Keratinocyte (primary cell): Measurements from ENCODE around the gene MTRR. TPM values are rescaled to one million over a fixed set of nuclear protein-coding genes. Genes with fewer than 3 reads are reported as not detected.

Source experiments
- DNase-seq: peaks from one replicate; pipeline ENCODE4 v3.0.0-alpha.2; 2011; ENCODE audit warnings: low read depth, missing footprints, low spot score
- FAIRE-seq: peaks from 2 replicates; lab custom pipeline; 2011; peaks lifted over from hg19 to GRCh38; lab: Jason Lieb, UNC
- H2AFZ ChIP-seq: 2 replicates; pipeline ENCODE4 v1.6.0; 2012; ENCODE audit warnings: low read length, control low read depth, inconsistent platforms; ENCODE audit not compliant: control insufficient read depth
- H3K27ac ChIP-seq: 2 replicates; pipeline ENCODE4 v1.5.1; 2011; ENCODE audit warnings: low read length; ENCODE audit not compliant: control insufficient read depth, insufficient read depth
- H3K27me3 ChIP-seq: 3 replicates; pipeline ENCODE4 v1.6.0; 2011; ENCODE audit warnings: low read length; ENCODE audit not compliant: control insufficient read depth, insufficient read depth; ENCODE audit errors: extremely low read depth
- H3K36me3 ChIP-seq, 2 experiments: 2 replicates in 1 of 2; 3 replicates in 1 of 2; pipeline ENCODE4 v1.5.1; 2011; ENCODE audit warnings: low read length in 2 of 2, mild to moderate bottlenecking in 1 of 2; ENCODE audit not compliant: control insufficient read depth in 2 of 2, insufficient read depth in 2 of 2; ENCODE audit errors: extremely low read depth in 1 of 2
- H3K4me1 ChIP-seq: 3 replicates; pipeline ENCODE4 v1.5.1; 2011; ENCODE audit warnings: low read length; ENCODE audit not compliant: control insufficient read depth, insufficient read depth; ENCODE audit errors: extremely low read depth
- H3K4me2 ChIP-seq: 3 replicates; pipeline ENCODE4 v1.6.0; 2011; ENCODE audit warnings: low read depth, low read length; ENCODE audit not compliant: control insufficient read depth, insufficient read depth; ENCODE audit errors: extremely low read depth
- H3K4me3 ChIP-seq, 3 experiments: fragments of 200-600 bp in 1 of 3; sonication (generic) in 1 of 3; 2 replicates in 2 of 3; 3 replicates in 1 of 3; pipeline ENCODE4 v1.5.1; 2011 to 2016; ENCODE audit warnings: low read length in 3 of 3, mild to moderate bottlenecking in 3 of 3, control low read depth in 2 of 3, inconsistent platforms in 1 of 3, low read depth in 1 of 3, mixed read lengths in 1 of 3, mixed run types in 1 of 3, moderate library complexity in 1 of 3; ENCODE audit not compliant: control insufficient read depth in 2 of 3, insufficient read depth in 2 of 3; ENCODE audit errors: extremely low read depth in 1 of 3
- H3K79me2 ChIP-seq: 2 replicates; pipeline ENCODE4 v1.6.0; 2012; ENCODE audit warnings: low read length; ENCODE audit not compliant: control insufficient read depth, insufficient read depth
- H3K9ac ChIP-seq: 3 replicates; pipeline ENCODE4 v1.6.0; 2011; ENCODE audit warnings: low read length; ENCODE audit not compliant: control insufficient read depth, insufficient read depth; ENCODE audit errors: extremely low read depth
- H3K9me1 ChIP-seq: 3 replicates; pipeline ENCODE4 v1.6.0; 2011; ENCODE audit warnings: low read length; ENCODE audit not compliant: control insufficient read depth, insufficient read depth; ENCODE audit errors: extremely low read depth
- H3K9me3 ChIP-seq: 2 replicates; pipeline ENCODE4 v1.5.1; 2012; ENCODE audit warnings: low read depth, low read length; ENCODE audit not compliant: control insufficient read depth
- H4K20me1 ChIP-seq: 3 replicates; pipeline ENCODE4 v1.6.0; 2011; ENCODE audit warnings: low read length; ENCODE audit not compliant: control insufficient read depth, insufficient read depth; ENCODE audit errors: extremely low read depth
- EZH2 ChIP-seq: IDR thresholded peaks from one replicate; pipeline ENCODE4 v1.6.1; 2012; ENCODE audit warnings: inconsistent platforms, mild to moderate bottlenecking, low read length, moderate library complexity
- dilution Hi-C: fragments of 300-500 bp; cut with MboI; formaldehyde crosslinking; loops from one replicate; pipeline ENCODE4 v1.7.0; 2020; ENCODE audit warnings: low sequenced_read_pairs; ENCODE audit not compliant: extremely low pct_ligation_motif_present
- polyA plus RNA-seq, 5 experiments: library from polyadenylated mRNA; depleted of rRNA in 3 of 5; stranded (reverse) in 3 of 5; stranded (forward) in 1 of 5; unstranded in 1 of 5; fragments of >200 nt; gene quantifications; 1 replicate in 1 of 5; 2 replicates in 3 of 5; 3 replicates in 1 of 5; pipeline versions ENCODE4 v1.2.1 to v1.2.3, GENCODE V29; 2011 to 2012; ENCODE audit warnings: missing spikeins in 2 of 5, low read depth in 1 of 5, low replicate concordance in 1 of 5
- TF ChIP-seq, protein P1 (sequence below), 3 experiments: IDR thresholded peaks in 1 of 3; conservative IDR thresholded peaks in 1 of 3; optimal IDR thresholded peaks in 1 of 3; 2 replicates in 2 of 3; 3 replicates in 1 of 3; pipeline versions ENCODE3 to v1.5.1; 2011; ENCODE audit warnings: low read length in 3 of 3, mild to moderate bottlenecking in 3 of 3, moderate library complexity in 2 of 3, control low read depth in 1 of 3, inconsistent platforms in 1 of 3; ENCODE audit not compliant: insufficient read depth in 2 of 3; ENCODE audit errors: extremely low read depth in 1 of 3

Gene MTRR
- polyA plus RNA-seq, 1 donor (not counting 4 experiments of a cell fraction or from before 2014, with no cell fraction given) = 45.5 TPM

DNA sequence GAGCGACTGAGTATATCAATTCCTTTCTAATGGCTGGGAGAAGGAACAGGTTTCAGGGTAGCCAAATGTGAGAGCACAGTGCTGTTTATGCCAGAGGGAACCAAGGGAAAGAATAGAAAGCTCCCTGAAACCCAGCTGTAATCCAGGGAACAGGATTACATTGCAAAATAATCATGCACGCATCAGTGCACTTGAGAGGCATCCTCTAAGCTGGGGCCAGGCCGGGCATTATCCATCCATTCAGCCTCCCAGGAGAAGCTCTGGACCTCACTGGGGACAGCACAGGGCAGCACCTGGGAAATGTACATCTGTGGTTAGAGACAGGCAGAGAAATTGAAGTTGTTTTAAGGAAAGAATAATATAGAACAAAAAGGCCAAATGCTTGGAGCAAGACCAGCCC is 72.7 kb downstream of the MTRR start:
- Histone ChIP-seq H3K9me1 (no peaks in the 10 kb centered on the region), H4K20me1 (no peaks in the 10 kb centered on the region), H3K36me3 (no peaks in the 10 kb centered on the region), H3K9me3 (no peaks in the 10 kb centered on the region), H3K4me2 (no peak overlapping the region), H2AFZ (no peak overlapping the region), H3K9ac (no peak overlapping the region), H3K4me1 (no peaks in the 10 kb centered on the region), H3K27ac (no peak overlapping the region), H3K4me3 (no peak overlapping the region), H3K79me2 (no peaks in the 10 kb centered on the region), H3K27me3 (no peaks in the 10 kb centered on the region)
- FAIRE-seq (no peak), DNase-seq (no peak)
- dilution Hi-C loops = no loop called here
- no peak for TF ChIP-seq EZH2
- TF ChIP-seq, protein P1, sequence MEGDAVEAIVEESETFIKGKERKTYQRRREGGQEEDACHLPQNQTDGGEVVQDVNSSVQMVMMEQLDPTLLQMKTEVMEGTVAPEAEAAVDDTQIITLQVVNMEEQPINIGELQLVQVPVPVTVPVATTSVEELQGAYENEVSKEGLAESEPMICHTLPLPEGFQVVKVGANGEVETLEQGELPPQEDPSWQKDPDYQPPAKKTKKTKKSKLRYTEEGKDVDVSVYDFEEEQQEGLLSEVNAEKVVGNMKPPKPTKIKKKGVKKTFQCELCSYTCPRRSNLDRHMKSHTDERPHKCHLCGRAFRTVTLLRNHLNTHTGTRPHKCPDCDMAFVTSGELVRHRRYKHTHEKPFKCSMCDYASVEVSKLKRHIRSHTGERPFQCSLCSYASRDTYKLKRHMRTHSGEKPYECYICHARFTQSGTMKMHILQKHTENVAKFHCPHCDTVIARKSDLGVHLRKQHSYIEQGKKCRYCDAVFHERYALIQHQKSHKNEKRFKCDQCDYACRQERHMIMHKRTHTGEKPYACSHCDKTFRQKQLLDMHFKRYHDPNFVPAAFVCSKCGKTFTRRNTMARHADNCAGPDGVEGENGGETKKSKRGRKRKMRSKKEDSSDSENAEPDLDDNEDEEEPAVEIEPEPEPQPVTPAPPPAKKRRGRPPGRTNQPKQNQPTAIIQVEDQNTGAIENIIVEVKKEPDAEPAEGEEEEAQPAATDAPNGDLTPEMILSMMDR (optimal IDR thresholded peaks at IDR 0.05 in 1 of 3, IDR thresholded peaks at IDR 0.05 in 1 of 3, conservative IDR thresholded peaks at IDR 0.05 in 1 of 3; ENCODE audit: extremely low read depth in 1 of 3, insufficient read depth in 2 of 3, low read length in 3 of 3) = no peak

- dilution Hi-C loops = no loop called here
- Histone ChIP-seq H3K9ac (no peak overlapping the region), H3K4me3 (no peak overlapping the region), H3K9me1 (no peaks in the 10 kb centered on the region), H2AFZ (no peak overlapping the region), H3K4me1 (no peaks in the 10 kb centered on the region), H3K36me3 (no peaks in the 10 kb centered on the region), H3K27ac (no peak overlapping the region), H3K27me3 (no peaks in the 10 kb centered on the region), H3K79me2 (no peaks in the 10 kb centered on the region), H4K20me1 (no peaks in the 10 kb centered on the region), H3K9me3 (no peaks in the 10 kb centered on the region), H3K4me2 (no peak overlapping the region)
- no peak for TF ChIP-seq EZH2
- TF ChIP-seq, protein P1 (optimal IDR thresholded peaks at IDR 0.05 in 1 of 3, IDR thresholded peaks at IDR 0.05 in 1 of 3, conservative IDR thresholded peaks at IDR 0.05 in 1 of 3; ENCODE audit: extremely low read depth in 1 of 3, insufficient read depth in 2 of 3, low read length in 3 of 3) = no peak
- DNase-seq = no peak
- FAIRE-seq = no peak
Measured at GRCh38 chr5:7947301-7947700, 78.4 kb downstream of the MTRR start.

Other genes with a start within 250 kb of the MTRR start
- gene CFAP90, start 18.0 kb upstream of the MTRR start, polyA plus RNA-seq = not detected in 3 replicates
- gene FASTKD3, start 117 bp upstream of the MTRR start, polyA plus RNA-seq = 8.0 to 13.8 TPM (median 13.5 TPM) in 3 replicates